ENCODE results near the gene EXOC2.

The EXOC2 gene

DNA sequence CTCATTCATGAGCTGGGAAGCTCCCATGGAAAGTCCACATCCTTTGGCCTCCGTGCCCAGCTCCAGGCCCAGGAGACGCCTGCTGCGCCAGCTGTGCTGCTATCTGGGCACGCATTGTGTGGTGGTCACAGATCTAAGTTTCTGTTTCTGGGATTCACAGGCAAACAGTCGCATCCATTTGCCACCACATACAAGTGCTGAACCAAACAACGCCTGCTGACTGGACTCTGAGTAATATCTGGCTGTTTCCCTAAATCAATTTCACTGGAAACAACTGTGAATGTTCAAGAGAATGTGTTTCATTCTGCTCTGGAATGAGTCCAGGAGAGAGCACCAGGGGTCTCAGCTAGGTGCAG lies 255.9 kb downstream of the EXOC2 start:
- DNase-seq = no peak

DNA sequence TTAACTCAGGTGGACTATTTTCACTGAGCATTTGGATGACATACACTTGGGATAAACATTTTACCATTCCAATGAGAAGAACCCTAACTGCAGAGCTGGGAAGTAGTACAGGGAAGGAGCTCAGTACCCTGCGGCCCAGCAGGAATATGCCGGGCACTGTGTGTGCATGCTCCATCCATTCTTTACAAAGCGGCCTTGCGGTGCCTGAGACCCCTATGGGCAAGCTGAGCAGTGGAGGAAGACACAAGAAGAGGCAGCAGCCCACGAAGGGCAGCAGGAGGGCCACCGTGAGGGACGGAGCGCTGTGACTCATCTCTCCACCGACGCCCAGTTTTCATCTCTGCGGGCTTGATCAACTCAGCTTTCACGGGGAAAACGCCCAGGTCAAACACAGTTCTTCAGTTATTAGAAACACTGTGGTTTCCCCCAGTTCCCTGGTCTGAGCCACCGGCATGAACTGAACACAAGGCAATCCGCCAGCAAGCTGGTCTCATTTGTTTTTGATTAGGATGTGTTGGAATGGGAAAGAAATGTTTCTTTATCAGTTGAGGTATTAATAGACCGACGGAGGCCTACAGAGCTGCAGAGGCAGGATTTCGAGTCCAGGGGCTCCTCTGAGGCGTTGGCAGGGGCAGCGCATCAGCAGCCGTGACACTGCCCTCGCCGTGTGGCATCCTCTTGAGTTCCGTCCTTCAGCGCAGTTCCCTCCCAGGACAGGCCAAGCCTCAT lies 256.5 kb downstream of the EXOC2 start:
- DNase-seq = no peak

DNA sequence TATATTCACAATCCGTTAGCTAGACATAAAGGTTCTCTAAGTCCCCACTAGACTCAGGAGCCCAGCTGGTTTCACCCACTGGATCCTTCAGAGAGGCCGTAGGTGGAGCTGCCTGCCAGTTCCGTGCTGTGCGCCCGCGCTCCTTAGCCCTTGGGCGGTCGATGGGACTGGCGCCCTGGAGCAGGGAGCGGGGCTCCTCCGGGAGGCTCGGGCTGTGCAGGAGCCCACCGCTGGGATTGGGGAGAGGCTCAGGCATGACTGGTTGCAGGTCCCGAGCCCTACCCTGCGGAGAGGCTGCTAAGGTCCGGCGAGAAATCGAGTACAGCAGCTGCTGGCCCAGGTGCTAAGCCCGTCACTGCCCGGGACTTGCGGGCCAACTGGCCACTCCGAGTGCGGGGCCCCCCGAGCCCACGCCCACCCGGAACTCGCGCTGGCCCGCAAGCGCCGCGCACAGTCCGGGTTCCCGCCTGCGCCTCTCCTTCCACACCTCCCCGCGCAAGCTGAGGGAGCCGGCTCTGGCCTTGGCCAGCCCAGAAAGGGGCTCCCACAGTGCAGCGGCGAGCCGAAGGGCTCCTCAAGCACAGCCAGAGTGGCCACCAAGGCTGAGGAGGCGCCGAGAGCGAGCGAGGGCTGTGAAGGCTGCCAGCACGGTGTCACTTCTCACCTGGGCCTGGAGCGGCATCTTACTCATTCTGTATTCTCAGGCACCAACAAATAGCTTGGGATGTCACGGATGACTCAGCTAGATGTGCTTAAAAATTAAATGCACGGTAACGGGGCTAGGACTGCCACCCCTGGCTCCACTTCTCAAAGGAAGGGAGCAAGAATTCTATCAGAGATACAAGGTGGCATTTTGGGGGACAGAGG lies 257.3 kb downstream of the EXOC2 start:
- no peak for DNase-seq

Measured in islet precursor cell (in vitro differentiated cells).